Stimulated activated CD4-positive, alpha-beta T cell treated with anti-CD3 and anti-CD28 coated beads, Interleukin-1b, Interleukin-23, amount 100 ng/mL, for 48 hours (primary cell): ENCODE measurements around the gene NR6A1.
"Not testable (repeated sequence)": the region's sequence is repeated elsewhere in the genome, so short reads cannot be mapped to it uniquely, and the experiment has no call there.

ENCODE experiments used
- DNase-seq: peaks from one replicate; pipeline ENCODE4 v3.0.0-alpha.2; 2020

Gene NR6A1

GRCh38 chr9:124757616-124758015, 13.5 kb downstream of the NR6A1 start:
- DNase-seq: no peak

- no peak for DNase-seq
Measured at GRCh38 chr9:124756011-124756410, 15.1 kb downstream of the NR6A1 start.

- no peak for DNase-seq
Measured at GRCh38 chr9:124755061-124755460, 16.1 kb downstream of the NR6A1 start.

GRCh38 chr9:124754289-124754688, 16.8 kb downstream of the NR6A1 start:
- DNase-seq: no peak

GRCh38 chr9:124752967-124753366, 18.1 kb downstream of the NR6A1 start:
- no peak for DNase-seq

- no peak for DNase-seq
Measured at GRCh38 chr9:124749781-124750180, 21.3 kb downstream of the NR6A1 start.

- DNase-seq: no peak
Measured at GRCh38 chr9:124749284-124749683, 21.8 kb downstream of the NR6A1 start.

- DNase-seq: no peak
Measured at GRCh38 chr9:124747065-124747464, 24.0 kb downstream of the NR6A1 start.

GRCh38 chr9:124743686-124744348, 27.3 kb downstream of the NR6A1 start:
- DNase-seq: no peak

GRCh38 chr9:124742940-124743339, 28.2 kb downstream of the NR6A1 start:
- DNase-seq: no peak

- no peak for DNase-seq
Measured at GRCh38 chr9:124741662-124742061, 29.4 kb downstream of the NR6A1 start.

GRCh38 chr9:124741149-124741548, 30.0 kb downstream of the NR6A1 start:
- DNase-seq: no peak

GRCh38 chr9:124739360-124739759, 31.8 kb downstream of the NR6A1 start:
- DNase-seq: no peak

GRCh38 chr9:124738075-124738474, 33.0 kb downstream of the NR6A1 start:
- DNase-seq: not testable (repeated sequence)

- no peak for DNase-seq
Measured at GRCh38 chr9:124735121-124735520, 36.0 kb downstream of the NR6A1 start.

- DNase-seq: not testable (repeated sequence)
Measured at GRCh38 chr9:124734741-124735083, 36.4 kb downstream of the NR6A1 start.

GRCh38 chr9:124733964-124734740, 37.0 kb downstream of the NR6A1 start:
- no peak for DNase-seq

GRCh38 chr9:124730772-124731171, 40.3 kb downstream of the NR6A1 start:
- no peak for DNase-seq

GRCh38 chr9:124726886-124727285, 44.2 kb downstream of the NR6A1 start:
- DNase-seq: no peak

GRCh38 chr9:124725068-124725452, 46.1 kb downstream of the NR6A1 start:
- no peak for DNase-seq

GRCh38 chr9:124724415-124725067, 46.6 kb downstream of the NR6A1 start:
- DNase-seq: no peak

GRCh38 chr9:124723352-124723751, 47.8 kb downstream of the NR6A1 start:
- DNase-seq: no peak

GRCh38 chr9:124721109-124721906, 49.8 kb downstream of the NR6A1 start:
- DNase-seq: no peak
